GM23248 (cell line): ENCODE data around the gene RAE1.

ENCODE experiments used
- EZH2 ChIP-seq: fragments of 200-600 bp; sonication (generic); IDR thresholded peaks from 2 replicates; pipeline ENCODE4 v1.6.1; 2018; ENCODE audit warnings: antibody characterized with exemption, mild to moderate bottlenecking; ENCODE audit not compliant: insufficient read depth, poor library complexity, severe bottlenecking
- EZH2phosphoT487 ChIP-seq: fragments of 200-600 bp; sonication (generic); IDR thresholded peaks from 2 replicates; pipeline ENCODE4 v1.6.1; 2018; ENCODE audit warnings: antibody characterized with exemption, moderate library complexity, mild to moderate bottlenecking, low read depth; ENCODE audit not compliant: insufficient read depth

DNA sequence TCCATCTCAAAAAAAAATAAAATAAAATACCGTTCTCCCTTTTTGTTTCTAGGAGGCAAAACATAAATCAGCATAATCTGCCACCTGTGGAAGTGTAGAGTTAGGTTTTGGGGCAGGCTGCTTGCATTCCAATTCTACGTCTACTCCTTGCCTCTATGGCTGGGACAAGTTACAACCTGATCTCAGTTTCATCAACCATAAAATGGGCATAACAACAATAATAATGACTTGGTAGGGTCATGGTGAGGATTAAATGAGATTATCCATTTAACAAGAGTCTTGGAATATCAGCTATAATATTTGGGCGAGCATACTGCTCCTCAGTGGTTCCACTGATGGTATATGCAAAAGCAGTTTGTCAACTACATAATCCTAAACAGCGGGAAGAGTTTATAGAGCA lies 3.7 kb upstream of the RAE1 start:
- TF ChIP-seq EZH2phosphoT487 (no peak), EZH2 (no peak)
